GM15510 (cell line): ENCODE results near the gene IARS2.

Experiments
- POLR2A ChIP-seq: IDR thresholded peaks from 3 replicates; pipeline ENCODE4 v1.6.1; 2011; ENCODE audit warnings: borderline replicate concordance; ENCODE audit not compliant: insufficient read length; ENCODE audit errors: extremely low read depth

The IARS2 gene

GRCh38 chr1:220182656-220183055, 88.7 kb downstream of the IARS2 start:
- no peak for TF ChIP-seq POLR2A

GRCh38 chr1:220184506-220184905, 90.6 kb downstream of the IARS2 start:
- no peak for TF ChIP-seq POLR2A

- no peak for TF ChIP-seq POLR2A
Observed at GRCh38 chr1:220186752-220187151, 92.8 kb downstream of the IARS2 start.

GRCh38 chr1:220188538-220188937, 94.6 kb downstream of the IARS2 start:
- TF ChIP-seq POLR2A, result no peak

GRCh38 chr1:220189750-220190347, 95.9 kb downstream of the IARS2 start:
- no peak for TF ChIP-seq POLR2A

GRCh38 chr1:220195701-220196100, 101.8 kb downstream of the IARS2 start:
- no peak for TF ChIP-seq POLR2A
